ENCODE measurements around the gene CPTP.

- TF ChIP-seq POLR2A (IDR thresholded peaks at IDR 0.05; ENCODE audit: low read depth) (no peak), CTCF (IDR thresholded peaks at IDR 0.05) (no peak), POLR2AphosphoS5 (IDR thresholded peaks at IDR 0.05) (no peak), EP300 (IDR thresholded peaks at IDR 0.05) (no peak)
These were observed 25.5 kb upstream of the CPTP start for GRCh38 chr1:1298861-1299685.

Data from esophagus muscularis mucosa (tissue), 4 donors.